ENCODE measurements around the gene SRGAP2B.
"Not testable (repeated sequence)": the region's sequence is repeated elsewhere in the genome, so short reads cannot be mapped to it uniquely, and the experiment has no call there.

- not testable (repeated sequence) for TF ChIP-seq CTCF (IDR thresholded peaks at IDR 0.05; ENCODE audit: extremely low read depth in 1 of 2, insufficient read depth in 1 of 2, low read depth in 1 of 2, low read length in 2 of 2); EZH2 (IDR thresholded peaks at IDR 0.05; ENCODE audit: borderline replicate concordance, low read depth, low read length, severe bottlenecking); POLR2AphosphoS5 (IDR thresholded peaks at IDR 0.05; ENCODE audit: insufficient read depth, low read depth, low read length); POLR2A (IDR thresholded peaks at IDR 0.05; ENCODE audit: low read depth, low read length); MAX (IDR thresholded peaks at IDR 0.05; ENCODE audit: insufficient read depth, insufficient read length); JUN (IDR thresholded peaks at IDR 0.05; ENCODE audit: borderline replicate concordance, insufficient read depth, insufficient read length, low read depth); GATA2 (IDR thresholded peaks at IDR 0.05; ENCODE audit: insufficient read depth, insufficient read length, low read depth, low read length); MYC (IDR thresholded peaks at IDR 0.05; ENCODE audit: low read depth, low read length); FOS (IDR thresholded peaks at IDR 0.05; ENCODE audit: borderline replicate concordance, insufficient read depth, low read length)
These were observed 17.0 kb downstream of the SRGAP2B start for GRCh38 chr1:145077872-145078786.

All from endothelial cell of umbilical vein (primary cell).